Keratinocyte (primary cell): Measurements from ENCODE around the gene PBX4. TPM values are rescaled to one million over a fixed set of nuclear protein-coding genes. Genes with fewer than 3 reads are reported as not detected.

Experiments used
- DNase-seq: peaks from one replicate; pipeline ENCODE4 v3.0.0-alpha.2; 2011; ENCODE audit warnings: low read depth, missing footprints, low spot score
- FAIRE-seq: peaks from 2 replicates; lab custom pipeline; 2011; peaks lifted over from hg19 to GRCh38; lab: Jason Lieb, UNC
- H2AFZ ChIP-seq: 2 replicates; pipeline ENCODE4 v1.6.0; 2012; ENCODE audit warnings: low read length, control low read depth, inconsistent platforms; ENCODE audit not compliant: control insufficient read depth
- H3K27ac ChIP-seq: 2 replicates; pipeline ENCODE4 v1.5.1; 2011; ENCODE audit warnings: low read length; ENCODE audit not compliant: control insufficient read depth, insufficient read depth
- H3K27me3 ChIP-seq: 3 replicates; pipeline ENCODE4 v1.6.0; 2011; ENCODE audit warnings: low read length; ENCODE audit not compliant: control insufficient read depth, insufficient read depth; ENCODE audit errors: extremely low read depth
- H3K36me3 ChIP-seq, 2 experiments: 2 replicates in 1 of 2; 3 replicates in 1 of 2; pipeline ENCODE4 v1.5.1; 2011; ENCODE audit warnings: low read length in 2 of 2, mild to moderate bottlenecking in 1 of 2; ENCODE audit not compliant: control insufficient read depth in 2 of 2, insufficient read depth in 2 of 2; ENCODE audit errors: extremely low read depth in 1 of 2
- H3K4me1 ChIP-seq: 3 replicates; pipeline ENCODE4 v1.5.1; 2011; ENCODE audit warnings: low read length; ENCODE audit not compliant: control insufficient read depth, insufficient read depth; ENCODE audit errors: extremely low read depth
- H3K4me2 ChIP-seq: 3 replicates; pipeline ENCODE4 v1.6.0; 2011; ENCODE audit warnings: low read depth, low read length; ENCODE audit not compliant: control insufficient read depth, insufficient read depth; ENCODE audit errors: extremely low read depth
- H3K4me3 ChIP-seq, 3 experiments: fragments of 200-600 bp in 1 of 3; sonication (generic) in 1 of 3; 2 replicates in 2 of 3; 3 replicates in 1 of 3; pipeline ENCODE4 v1.5.1; 2011 to 2016; ENCODE audit warnings: low read length in 3 of 3, mild to moderate bottlenecking in 3 of 3, control low read depth in 2 of 3, inconsistent platforms in 1 of 3, low read depth in 1 of 3, mixed read lengths in 1 of 3, mixed run types in 1 of 3, moderate library complexity in 1 of 3; ENCODE audit not compliant: control insufficient read depth in 2 of 3, insufficient read depth in 2 of 3; ENCODE audit errors: extremely low read depth in 1 of 3
- H3K79me2 ChIP-seq: 2 replicates; pipeline ENCODE4 v1.6.0; 2012; ENCODE audit warnings: low read length; ENCODE audit not compliant: control insufficient read depth, insufficient read depth
- H3K9ac ChIP-seq: 3 replicates; pipeline ENCODE4 v1.6.0; 2011; ENCODE audit warnings: low read length; ENCODE audit not compliant: control insufficient read depth, insufficient read depth; ENCODE audit errors: extremely low read depth
- H3K9me1 ChIP-seq: 3 replicates; pipeline ENCODE4 v1.6.0; 2011; ENCODE audit warnings: low read length; ENCODE audit not compliant: control insufficient read depth, insufficient read depth; ENCODE audit errors: extremely low read depth
- H3K9me3 ChIP-seq: 2 replicates; pipeline ENCODE4 v1.5.1; 2012; ENCODE audit warnings: low read depth, low read length; ENCODE audit not compliant: control insufficient read depth
- H4K20me1 ChIP-seq: 3 replicates; pipeline ENCODE4 v1.6.0; 2011; ENCODE audit warnings: low read length; ENCODE audit not compliant: control insufficient read depth, insufficient read depth; ENCODE audit errors: extremely low read depth
- EZH2 ChIP-seq: IDR thresholded peaks from one replicate; pipeline ENCODE4 v1.6.1; 2012; ENCODE audit warnings: inconsistent platforms, mild to moderate bottlenecking, low read length, moderate library complexity
- dilution Hi-C: fragments of 300-500 bp; cut with MboI; formaldehyde crosslinking; loops from one replicate; pipeline ENCODE4 v1.7.0; 2020; ENCODE audit warnings: low sequenced_read_pairs; ENCODE audit not compliant: extremely low pct_ligation_motif_present
- polyA plus RNA-seq, 5 experiments: library from polyadenylated mRNA; depleted of rRNA in 3 of 5; stranded (reverse) in 3 of 5; stranded (forward) in 1 of 5; unstranded in 1 of 5; fragments of >200 nt; gene quantifications; 1 replicate in 1 of 5; 2 replicates in 3 of 5; 3 replicates in 1 of 5; pipeline versions ENCODE4 v1.2.1 to v1.2.3, GENCODE V29; 2011 to 2012; ENCODE audit warnings: missing spikeins in 2 of 5, low read depth in 1 of 5, low replicate concordance in 1 of 5
- TF ChIP-seq, protein P1 (sequence below), 3 experiments: IDR thresholded peaks in 1 of 3; conservative IDR thresholded peaks in 1 of 3; optimal IDR thresholded peaks in 1 of 3; 2 replicates in 2 of 3; 3 replicates in 1 of 3; pipeline versions ENCODE3 to v1.5.1; 2011; ENCODE audit warnings: low read length in 3 of 3, mild to moderate bottlenecking in 3 of 3, moderate library complexity in 2 of 3, control low read depth in 1 of 3, inconsistent platforms in 1 of 3; ENCODE audit not compliant: insufficient read depth in 2 of 3; ENCODE audit errors: extremely low read depth in 1 of 3

PBX4 gene
- polyA plus RNA-seq, 1 donor (not counting 4 experiments of a cell fraction or from before 2014, with no cell fraction given) = 1.7 TPM

DNA sequence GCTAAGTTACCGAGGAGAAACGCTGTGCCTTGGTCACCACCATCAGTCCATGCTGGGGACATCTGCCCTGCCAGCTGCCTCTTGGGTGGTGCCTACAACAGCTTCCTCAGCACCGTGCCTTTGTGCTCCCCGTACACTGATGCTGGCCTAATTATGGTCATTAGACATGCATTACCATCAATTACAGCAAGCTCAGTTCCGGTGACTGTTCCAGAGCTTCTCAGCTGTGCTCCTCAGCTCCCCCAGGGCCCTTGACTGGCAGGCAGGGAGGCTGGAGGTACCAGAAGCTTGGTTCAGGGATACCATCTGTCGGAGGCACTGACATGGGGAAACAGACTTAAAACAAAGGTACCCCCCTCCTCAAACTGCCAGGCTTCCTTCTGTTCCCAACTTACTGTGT, 40.2 kb downstream of the PBX4 start:
- no peak for FAIRE-seq
- TF ChIP-seq, protein P1, sequence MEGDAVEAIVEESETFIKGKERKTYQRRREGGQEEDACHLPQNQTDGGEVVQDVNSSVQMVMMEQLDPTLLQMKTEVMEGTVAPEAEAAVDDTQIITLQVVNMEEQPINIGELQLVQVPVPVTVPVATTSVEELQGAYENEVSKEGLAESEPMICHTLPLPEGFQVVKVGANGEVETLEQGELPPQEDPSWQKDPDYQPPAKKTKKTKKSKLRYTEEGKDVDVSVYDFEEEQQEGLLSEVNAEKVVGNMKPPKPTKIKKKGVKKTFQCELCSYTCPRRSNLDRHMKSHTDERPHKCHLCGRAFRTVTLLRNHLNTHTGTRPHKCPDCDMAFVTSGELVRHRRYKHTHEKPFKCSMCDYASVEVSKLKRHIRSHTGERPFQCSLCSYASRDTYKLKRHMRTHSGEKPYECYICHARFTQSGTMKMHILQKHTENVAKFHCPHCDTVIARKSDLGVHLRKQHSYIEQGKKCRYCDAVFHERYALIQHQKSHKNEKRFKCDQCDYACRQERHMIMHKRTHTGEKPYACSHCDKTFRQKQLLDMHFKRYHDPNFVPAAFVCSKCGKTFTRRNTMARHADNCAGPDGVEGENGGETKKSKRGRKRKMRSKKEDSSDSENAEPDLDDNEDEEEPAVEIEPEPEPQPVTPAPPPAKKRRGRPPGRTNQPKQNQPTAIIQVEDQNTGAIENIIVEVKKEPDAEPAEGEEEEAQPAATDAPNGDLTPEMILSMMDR (optimal IDR thresholded peaks at IDR 0.05 in 1 of 3, IDR thresholded peaks at IDR 0.05 in 1 of 3, conservative IDR thresholded peaks at IDR 0.05 in 1 of 3; ENCODE audit: extremely low read depth in 1 of 3, insufficient read depth in 2 of 3, low read length in 3 of 3) = no peak
- no peak for TF ChIP-seq EZH2
- no peaks in the 10 kb centered on the region for H3K27me3 ChIP-seq
- H3K9ac ChIP-seq = no peak overlapping the region
- H3K4me1 ChIP-seq = no peaks in the 10 kb centered on the region
- dilution Hi-C loops = no loop called here
- H3K27ac ChIP-seq = no peak overlapping the region
- no peak overlapping the region for H3K4me2 ChIP-seq
- H2AFZ ChIP-seq = no peak overlapping the region
- no peaks in the 10 kb centered on the region for H3K36me3 ChIP-seq
- H3K9me3 ChIP-seq = no peaks in the 10 kb centered on the region
- no peaks in the 10 kb centered on the region for H4K20me1 ChIP-seq
- H3K9me1 ChIP-seq = no peaks in the 10 kb centered on the region
- DNase-seq = no peak
- H3K79me2 ChIP-seq = no peaks in the 10 kb centered on the region
- H3K4me3 ChIP-seq = no peak overlapping the region

DNA sequence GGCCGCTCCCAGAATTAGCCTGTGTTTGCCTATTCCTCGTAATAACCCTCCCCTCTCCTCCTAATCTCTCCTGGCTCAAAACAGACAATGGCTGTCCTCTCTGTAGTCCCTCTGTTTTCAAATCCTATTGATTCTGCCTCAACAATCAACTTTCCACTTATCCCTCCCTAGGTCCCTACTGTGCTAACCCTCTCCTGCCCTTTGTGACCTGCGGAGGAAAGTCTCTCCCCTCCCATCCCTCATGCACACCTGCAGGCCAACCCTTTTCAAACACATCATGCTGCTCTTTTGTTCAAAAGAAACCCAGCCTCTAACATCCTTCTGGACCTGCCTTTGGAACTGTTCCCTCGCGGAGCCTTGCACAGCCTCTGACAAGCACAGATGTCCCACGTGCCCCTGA, 43.1 kb downstream of the PBX4 start:
- Histone ChIP-seq H3K9me1 (no peaks in the 10 kb centered on the region), H3K4me3 (no peak overlapping the region), H3K9me3 (no peaks in the 10 kb centered on the region), H3K4me2 (no peak overlapping the region), H2AFZ (no peak overlapping the region), H3K79me2 (no peaks in the 10 kb centered on the region), H3K27ac (no peak overlapping the region), H4K20me1 (no peaks in the 10 kb centered on the region), H3K9ac (no peak overlapping the region), H3K4me1 (no peaks in the 10 kb centered on the region), H3K27me3 (no peaks in the 10 kb centered on the region), H3K36me3 (no peaks in the 10 kb centered on the region)
- DNase-seq (no peak), FAIRE-seq (no peak)
- dilution Hi-C loops = no loop called here
- TF ChIP-seq, protein P1 (optimal IDR thresholded peaks at IDR 0.05 in 1 of 3, IDR thresholded peaks at IDR 0.05 in 1 of 3, conservative IDR thresholded peaks at IDR 0.05 in 1 of 3; ENCODE audit: extremely low read depth in 1 of 3, insufficient read depth in 2 of 3, low read length in 3 of 3) = no peak
- TF ChIP-seq EZH2 = no peak
